ENCODE measurements around the gene DYNC2H1.
"Not testable (repeated sequence)": the region's sequence is repeated elsewhere in the genome, so short reads cannot be mapped to it uniquely, and the experiment has no call there.

DYNC2H1 gene

DNA sequence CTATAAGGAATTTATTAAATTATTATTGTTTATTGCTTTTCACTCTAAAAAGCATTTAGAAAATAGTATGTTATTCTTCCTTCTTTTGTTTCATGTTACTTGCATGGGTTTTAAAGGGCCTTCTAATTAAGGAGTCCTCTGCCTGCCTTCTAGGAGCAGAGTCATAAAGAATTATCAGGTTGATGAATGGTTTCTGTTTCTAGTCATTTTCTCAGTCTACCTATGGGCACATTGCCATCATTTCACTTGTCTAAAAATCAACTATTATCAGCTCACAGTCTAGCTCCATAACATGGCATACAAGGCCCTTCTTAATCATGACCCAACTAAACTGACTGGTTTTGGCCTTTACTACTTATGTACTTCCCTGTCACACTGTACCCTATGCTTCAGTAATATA is 16.2 kb downstream of the DYNC2H1 start:
- no peak for DNase-seq

- DNase-seq: not testable (repeated sequence)
Measured at GRCh38 chr11:103141986-103142385, 32.8 kb downstream of the DYNC2H1 start.

DNA sequence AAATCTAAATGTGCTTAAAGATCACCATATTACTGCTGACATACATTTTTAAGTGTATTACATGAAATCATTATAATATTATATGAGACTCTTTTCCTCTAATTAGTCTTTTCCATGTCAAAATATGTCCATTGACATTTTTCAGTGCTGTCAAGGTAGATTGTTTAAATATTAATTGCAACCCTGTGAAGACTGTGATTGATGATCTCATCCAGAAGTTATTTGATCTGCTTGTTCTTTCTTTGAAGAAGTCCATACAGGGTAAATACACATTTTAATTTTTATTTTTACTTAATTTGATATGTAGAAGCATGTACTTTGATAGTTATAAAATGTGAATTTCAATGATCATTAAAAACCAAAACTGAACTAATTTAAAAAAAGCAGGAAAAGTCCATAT is 38.4 kb downstream of the DYNC2H1 start:
- no peak for DNase-seq

DNA sequence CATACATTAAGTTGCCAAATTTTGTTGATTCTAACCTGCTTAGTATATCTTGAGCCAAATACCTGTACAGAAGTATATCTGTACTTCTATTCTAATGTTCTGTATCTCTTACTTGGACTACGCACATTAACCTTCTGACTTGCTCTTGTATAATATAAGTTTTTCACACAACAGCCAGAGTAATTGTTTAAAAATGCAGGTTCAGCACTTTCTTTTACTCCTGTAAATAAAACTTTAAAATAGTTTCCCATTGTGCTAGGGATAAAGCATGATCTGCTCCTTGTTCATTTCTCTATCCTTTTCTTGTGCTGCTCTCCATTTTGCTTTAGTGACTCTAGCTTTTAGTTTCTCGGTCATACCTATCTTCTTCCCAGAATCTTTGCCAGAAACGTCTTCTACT is 48.3 kb downstream of the DYNC2H1 start:
- no peak for DNase-seq

GRCh38 chr11:103164093-103164796 is 55.0 kb downstream of the DYNC2H1 start:
- no peak for DNase-seq

GRCh38 chr11:103167166-103167565 is 57.9 kb downstream of the DYNC2H1 start:
- no peak for DNase-seq

- DNase-seq: no peak
Measured at GRCh38 chr11:103170865-103171264, 61.6 kb downstream of the DYNC2H1 start.

DNA sequence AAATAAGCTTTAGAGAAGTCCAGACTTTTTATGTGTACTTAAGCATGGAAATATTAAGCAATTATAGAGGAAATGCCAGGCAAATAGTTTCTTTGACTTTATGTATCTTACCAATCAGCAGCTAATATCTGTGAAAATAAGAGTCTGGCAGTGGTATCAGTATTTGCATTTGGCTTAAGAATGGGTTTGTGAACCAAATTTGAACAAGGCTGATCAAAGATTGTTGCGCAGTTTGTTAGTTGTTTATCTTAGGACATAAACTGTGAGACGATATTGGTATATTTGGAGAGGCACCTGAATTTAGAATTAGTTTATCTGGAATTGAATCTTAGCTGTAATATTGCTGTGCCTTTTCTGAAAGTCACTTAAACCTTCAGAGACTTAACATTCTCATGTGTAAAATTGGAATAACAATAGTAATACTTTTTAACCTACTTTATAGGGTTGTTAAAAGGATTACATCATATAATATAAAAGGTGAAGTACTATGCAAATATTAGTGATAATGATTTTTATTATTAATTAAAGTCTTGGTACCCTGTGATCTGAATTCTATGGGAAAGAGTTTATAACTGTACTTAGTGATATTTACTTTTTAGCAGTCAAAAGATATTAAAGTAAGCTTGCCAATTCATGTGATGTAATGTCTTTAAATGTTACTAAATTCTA is 66.4 kb downstream of the DYNC2H1 start:
- DNase-seq: no peak

DNA sequence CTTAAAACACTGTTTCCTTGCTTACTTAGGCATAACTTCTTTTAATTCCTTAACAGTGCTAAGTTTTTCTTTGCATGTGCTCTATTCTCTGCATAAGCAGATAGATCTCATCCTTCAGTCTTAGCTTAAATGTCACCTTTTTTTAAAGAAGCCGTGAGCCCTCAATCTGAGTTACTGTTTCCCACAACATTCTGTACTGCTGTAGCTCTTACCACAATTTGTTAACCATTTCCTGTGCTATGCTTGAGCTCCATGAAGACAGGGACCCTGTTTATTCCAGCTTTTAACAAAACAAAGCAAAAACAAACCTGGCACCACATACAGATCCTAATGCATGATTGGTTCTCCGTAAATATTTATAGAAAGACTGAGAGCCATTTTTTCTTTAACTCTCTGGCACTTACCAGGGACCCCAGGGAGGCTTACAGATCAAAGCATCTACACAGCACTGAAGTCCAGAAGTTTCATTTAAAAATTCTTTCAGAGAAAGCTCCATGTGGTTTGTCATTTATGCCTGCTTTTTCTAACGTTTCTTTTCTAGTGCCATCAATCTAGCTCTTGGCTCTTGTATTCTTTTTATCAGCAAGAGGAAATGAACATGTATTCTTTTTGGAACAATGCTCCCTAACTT is 74.9 kb downstream of the DYNC2H1 start:
- DNase-seq: no peak

- DNase-seq: no peak
Measured at GRCh38 chr11:103202048-103202651, 92.9 kb downstream of the DYNC2H1 start.

GRCh38 chr11:103210543-103210942 is 101.3 kb downstream of the DYNC2H1 start:
- DNase-seq: no peak

DNA sequence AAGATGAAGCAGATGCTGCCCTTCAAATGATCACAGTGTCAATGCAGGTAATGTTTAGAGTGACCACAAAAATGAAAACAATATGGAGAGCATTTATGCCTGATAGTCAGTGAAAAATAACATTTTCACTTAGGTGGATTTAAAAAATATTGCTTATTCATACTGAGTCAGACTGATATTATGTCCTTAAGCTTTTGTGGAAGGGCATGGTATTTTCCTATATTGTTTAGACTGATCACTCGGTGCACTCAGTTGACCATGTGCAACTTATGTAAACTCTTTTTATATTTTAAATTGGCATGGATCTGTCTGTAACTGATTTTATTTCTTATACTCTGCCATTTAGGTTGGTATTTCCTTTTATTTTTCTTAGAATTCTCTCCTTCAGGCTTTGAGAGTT is 106.6 kb downstream of the DYNC2H1 start:
- DNase-seq: no peak

- DNase-seq: no peak
Measured at GRCh38 chr11:103220133-103220532, 110.9 kb downstream of the DYNC2H1 start.

DNA sequence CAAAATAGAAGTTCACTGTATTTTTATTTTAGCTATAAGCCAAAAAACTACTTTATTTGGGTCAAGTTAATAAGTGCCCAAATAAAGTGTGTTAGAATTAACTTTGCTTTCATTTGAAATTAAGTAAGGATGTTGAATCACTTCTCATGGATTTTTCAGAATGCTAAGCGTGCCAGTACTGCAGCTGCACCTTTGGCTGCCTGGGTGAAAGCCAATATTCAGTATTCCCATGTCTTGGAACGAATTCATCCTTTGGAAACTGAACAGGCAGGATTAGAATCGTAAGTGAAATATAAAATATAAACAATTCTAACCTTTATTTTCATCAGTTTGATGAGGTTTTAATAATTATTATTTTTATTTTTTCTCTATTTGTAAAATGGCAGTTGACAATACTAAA is 113.6 kb downstream of the DYNC2H1 start:
- no peak for DNase-seq

DNA sequence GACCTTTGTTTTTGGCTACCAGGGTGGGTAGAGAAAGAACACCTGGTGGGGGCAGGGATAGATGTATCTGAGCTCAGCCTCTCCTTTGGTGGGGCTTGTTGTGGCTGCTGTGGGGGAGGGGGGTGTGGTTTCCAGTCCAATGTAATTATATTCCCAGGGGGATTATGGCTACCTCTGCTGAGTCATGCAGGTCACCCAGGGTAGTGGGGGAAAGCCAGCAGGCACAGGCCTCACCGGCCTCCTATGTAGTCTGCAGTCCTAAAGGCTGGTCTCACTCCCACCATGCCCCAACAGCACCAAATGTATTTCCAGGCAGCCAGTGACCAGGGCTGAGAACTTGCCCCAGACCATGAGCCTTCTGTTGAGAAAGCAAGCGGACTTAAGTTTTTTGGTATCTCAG is 119.6 kb downstream of the DYNC2H1 start:
- no peak for DNase-seq

GRCh38 chr11:103234974-103235373 is 125.7 kb downstream of the DYNC2H1 start:
- DNase-seq: no peak

GRCh38 chr11:103241574-103241973 is 132.3 kb downstream of the DYNC2H1 start:
- no peak for DNase-seq

GRCh38 chr11:103254123-103254522 is 144.9 kb downstream of the DYNC2H1 start:
- DNase-seq: no peak

DNA sequence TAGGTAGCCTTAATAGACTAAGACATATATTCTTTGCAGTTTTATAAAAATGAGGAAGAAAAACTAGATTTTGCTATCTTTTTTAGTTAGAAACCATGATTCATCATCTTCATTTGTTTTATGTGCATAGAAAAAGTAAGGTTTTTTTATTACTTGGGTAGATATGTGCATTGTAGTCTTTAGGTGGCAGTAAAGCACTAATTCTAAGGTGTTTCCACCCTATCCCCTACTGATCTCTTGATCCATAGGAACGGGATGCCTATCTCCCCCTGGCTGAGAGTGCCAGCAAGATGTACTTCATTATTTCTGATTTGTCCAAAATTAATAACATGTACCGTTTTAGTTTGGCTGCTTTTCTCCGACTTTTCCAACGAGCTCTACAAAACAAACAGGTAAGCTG is 148.1 kb downstream of the DYNC2H1 start:
- DNase-seq: no peak

DNA sequence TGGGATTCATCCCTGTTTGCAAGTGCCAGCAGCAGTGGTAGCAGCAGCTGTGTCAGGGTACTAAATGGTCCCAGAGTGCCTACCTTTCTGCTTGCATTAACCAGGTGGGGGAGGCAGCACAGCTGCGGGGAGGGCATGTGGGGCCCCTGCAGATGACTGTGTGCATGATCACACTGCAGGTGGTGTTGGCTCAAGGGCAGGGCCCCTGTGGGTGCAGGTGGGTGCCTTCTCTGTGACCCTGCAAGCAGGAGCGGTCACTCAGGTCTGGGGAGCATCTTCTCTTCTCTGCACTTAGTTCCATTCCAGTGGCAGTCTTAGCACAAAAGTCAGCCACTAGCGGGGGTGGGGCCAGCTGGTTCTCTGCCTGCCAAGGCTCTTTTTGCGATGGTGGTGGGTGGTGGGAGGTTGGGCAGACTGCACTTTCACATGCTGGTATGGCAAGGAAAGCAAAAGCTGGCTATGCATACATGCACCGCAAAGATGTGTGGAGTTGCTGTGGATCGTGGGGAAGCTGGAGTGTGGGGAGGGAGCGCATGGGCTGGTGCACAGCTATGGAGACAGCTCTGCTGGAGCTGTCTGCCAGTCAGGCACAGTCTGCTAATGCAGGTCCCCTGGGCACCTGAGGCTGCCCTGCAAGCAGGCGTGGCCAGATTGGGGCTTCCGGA is 157.1 kb downstream of the DYNC2H1 start:
- DNase-seq: no peak

GRCh38 chr11:103272876-103273275 is 163.7 kb downstream of the DYNC2H1 start:
- no peak for DNase-seq

DNA sequence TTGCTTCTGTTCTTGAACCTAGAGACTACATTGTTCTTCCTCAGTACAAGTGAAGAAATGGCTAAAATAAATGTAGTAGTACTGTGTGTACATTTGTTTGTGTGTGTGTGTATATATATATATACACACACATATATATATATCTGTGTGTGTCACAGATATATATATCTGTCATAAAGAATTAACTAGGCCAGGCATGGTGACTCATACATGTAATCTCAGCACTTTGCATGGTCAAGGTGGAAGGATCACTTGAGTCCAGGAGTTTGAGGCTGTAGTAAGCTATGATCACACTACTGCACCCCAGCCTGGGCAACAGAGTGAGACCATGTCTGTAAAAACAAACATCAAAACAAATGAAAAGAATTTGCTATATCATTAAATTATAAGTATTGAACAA is 164.8 kb downstream of the DYNC2H1 start:
- DNase-seq: no peak

GRCh38 chr11:103279821-103280220 is 170.6 kb downstream of the DYNC2H1 start:
- DNase-seq: no peak

Data from stimulated activated CD4-positive, alpha-beta T cell treated with anti-CD3 and anti-CD28 coated beads, Interleukin-1b, Interleukin-23, amount 100 ng/mL, for 48 hours (primary cell).